SIG-M5 treated with dmso at 0.1 percent for 504 hours (cell line): Measurements from ENCODE around the gene PCMT1.
A peak's percentile ranks its signal among the peaks of the same experiment; 100 is the strongest.
"Not testable (repeated sequence)": the region's sequence is repeated elsewhere in the genome, so short reads cannot be mapped to it uniquely, and the experiment has no call there.

Experiments
- DNase-seq: peaks from one replicate; lab custom pipeline; 2025; ENCODE audit not compliant: unreplicated experiment; lab: John Stamatoyannopoulos, UW

The PCMT1 gene

DNA sequence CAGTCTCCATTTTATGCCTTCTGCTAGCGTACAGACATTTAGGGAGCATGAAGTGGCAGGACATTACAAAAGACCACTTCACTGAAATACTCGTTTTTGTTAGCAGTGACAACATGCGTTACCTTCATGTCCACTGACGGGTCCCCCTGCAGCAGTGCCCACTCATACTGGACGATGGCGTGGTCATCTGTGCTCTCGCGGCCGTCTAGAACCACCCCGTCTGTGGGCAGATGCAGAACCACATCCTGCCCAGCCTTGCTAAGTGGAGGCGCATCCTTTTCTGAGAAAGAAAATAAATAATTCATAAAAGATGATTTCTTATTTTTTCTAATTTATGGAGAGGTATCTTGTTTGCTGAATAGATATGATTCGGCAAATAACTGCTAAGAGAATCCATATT, 103.3 kb downstream of the PCMT1 start:
- DNase-seq, result no peak

DNA sequence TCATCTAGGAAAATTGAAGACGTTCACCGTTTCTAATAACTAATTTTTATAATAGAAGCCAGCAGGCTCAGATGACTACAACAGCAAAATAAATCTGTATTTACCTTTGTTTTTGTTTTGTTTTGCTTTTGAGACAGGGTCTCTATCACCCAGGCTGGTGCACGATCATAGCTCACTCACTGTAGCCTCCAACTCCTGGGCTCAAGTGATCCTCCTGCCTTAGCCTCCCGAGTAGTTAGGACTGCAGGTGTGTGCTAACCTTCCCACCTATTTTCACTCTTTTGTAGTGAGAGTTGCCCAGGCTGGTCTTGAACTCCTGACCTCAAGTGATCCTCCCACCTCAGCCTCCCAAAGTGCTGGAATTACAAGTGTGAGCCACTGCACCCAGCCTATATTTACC, 104.5 kb downstream of the PCMT1 start:
- not testable (repeated sequence) for DNase-seq

DNA sequence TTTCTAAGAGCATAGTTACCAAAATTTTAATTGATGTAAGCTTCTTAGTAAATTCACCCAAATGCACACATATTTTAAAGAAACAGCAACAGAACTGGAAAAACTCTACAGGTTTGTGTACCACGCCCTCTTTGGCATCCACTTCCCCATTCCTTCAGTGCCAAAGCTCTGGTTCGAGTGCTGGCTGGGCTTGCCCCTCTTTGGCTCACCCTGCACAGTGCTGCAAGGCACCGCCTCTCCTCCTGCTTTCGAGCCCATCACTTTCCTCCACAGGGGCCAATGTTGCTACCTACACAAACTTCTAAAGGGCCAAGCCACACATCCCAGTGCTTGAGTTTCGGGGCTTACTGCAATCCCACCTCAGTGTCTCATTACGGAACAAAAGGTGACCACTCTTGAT, 105.0 kb downstream of the PCMT1 start:
- DNase-seq, result peak; percentile 25

DNA sequence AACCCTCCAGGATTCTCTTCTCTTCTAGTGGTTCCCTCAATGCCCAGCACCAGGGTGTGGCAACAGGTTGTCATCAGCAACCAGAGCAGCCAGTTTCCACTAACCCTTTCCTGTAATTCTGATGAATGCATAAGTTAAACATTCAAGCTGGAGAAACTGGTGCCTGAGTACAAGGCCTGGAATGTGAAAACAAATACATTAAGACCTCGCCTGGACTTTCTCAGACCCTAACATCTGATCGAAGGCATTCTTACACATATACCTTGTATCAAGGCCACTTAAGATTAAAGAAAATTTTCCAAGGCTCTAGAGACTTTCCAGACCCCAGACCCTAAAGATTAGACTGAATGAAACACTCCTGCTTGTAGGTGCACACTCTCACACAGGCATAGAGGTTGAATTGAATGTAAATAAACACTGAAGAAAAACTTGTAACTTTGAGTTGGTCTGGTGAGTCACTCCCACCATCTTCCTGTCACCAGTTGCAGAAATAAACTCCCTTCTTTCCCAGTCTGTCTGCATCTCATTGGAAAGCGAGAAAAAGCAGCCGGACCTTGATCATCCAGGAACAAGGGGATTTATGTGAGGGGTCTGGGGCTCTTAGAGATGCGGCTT, 105.6 kb downstream of the PCMT1 start:
- peak; percentile 32 for DNase-seq

DNA sequence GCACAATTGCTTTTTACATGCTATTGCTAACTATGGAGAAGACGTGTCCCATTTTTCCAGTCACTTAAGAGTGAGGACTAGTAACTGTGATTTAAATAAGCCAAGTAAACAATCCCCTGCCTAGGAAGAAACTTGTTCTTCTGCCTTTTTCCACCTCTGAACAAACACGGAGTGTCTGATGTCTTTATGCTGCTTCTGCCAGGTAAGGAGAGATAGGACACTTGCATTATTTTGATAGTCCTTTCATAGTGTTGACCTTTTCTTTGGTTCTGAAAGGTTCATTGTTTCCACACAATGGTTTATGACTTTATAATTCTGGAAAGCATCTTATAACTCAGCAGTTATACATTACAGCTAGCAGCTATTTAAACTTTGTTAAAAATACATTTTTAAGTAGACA, 106.2 kb downstream of the PCMT1 start:
- no peak for DNase-seq

DNA sequence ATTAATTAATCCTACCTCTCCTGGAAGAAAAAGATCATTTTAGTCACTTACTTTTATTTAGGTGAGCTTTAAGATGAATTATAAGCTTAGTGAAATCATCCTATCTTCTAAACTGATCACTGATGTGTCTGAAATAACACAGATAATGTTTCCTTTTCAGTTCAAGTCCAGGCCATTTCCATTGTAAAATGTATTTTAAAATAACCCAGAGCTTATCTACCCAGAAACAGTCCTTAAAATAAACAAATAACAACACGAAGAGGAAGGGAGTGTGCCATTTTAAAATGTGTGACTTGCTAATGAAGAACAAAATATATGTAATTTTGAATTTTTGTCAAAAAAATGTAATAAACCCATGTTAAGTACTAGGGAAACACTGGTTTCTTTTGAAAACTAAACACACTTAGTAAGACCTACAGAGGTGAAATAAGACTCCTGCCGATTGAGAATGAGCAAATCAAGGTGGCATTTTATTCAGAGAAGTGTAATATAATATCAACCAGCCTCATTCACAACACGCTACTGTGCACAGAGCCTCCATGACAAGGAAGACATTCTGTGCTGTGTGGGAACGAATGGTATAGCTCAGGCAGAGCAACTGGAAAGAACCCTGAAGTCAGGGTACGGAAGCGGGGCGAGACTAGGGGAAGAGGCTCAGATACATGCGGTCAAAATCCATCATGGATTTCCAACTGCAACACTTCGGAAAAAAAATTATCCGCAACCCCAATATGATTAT, 106.9 kb downstream of the PCMT1 start:
- no peak for DNase-seq

DNA sequence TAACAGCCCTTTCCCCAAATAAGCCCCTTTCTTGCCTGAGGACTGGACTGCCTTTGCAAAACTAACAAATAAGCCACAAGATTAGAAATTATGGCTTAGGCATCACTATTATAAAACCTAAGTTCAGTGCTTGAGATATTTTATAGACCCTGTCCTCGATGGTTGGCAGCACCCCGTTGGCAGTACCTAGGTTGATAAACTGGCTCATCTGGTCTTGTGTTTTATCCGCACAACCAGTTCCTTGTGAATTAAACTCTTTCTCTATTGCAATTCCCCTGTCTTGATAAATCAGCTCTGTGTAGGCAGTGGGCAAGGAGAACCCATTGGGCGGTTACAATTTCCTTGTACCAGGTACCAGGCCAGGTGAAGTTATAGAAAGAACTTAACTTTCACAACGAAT, 108.0 kb downstream of the PCMT1 start:
- DNase-seq, result no peak

DNA sequence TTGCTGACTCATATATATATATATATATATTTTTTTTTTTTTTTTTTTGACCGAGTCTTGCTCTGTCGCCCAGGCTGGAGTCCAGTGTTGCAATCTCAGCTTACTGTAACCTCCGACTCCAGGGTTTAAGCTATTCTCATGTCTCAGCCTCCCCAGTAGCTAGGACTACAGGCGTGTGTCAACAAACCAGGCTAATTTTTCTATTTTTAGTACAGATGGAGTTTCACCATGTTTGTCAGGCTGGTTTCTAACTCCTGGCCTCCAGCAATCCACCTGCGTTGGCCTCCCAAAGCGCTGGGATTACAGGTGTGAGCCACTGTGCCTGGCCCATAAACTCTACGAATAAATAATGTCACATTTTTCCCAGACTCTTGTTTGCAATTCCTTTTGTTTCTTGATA, 109.8 kb downstream of the PCMT1 start:
- peak; percentile 17 for DNase-seq

DNA sequence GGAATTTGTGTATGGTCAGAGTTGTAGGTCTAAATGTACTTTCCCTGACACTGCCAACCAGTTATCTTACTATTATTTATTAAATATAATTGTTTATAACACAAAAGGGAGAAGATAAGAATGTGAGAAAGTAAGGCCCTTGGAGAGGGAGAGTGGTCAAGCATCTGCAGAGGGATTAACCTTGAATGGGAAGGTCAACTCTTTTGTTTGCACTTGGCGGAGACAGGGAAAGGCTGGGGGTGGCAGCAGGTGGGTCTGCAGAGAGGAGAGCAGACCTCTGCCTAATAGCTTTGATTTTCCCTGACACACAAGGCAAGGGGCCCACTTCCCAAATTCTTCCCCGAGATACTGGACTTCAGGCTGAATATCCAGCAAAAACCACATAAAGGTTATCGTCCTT, 110.4 kb downstream of the PCMT1 start:
- no peak for DNase-seq

DNA sequence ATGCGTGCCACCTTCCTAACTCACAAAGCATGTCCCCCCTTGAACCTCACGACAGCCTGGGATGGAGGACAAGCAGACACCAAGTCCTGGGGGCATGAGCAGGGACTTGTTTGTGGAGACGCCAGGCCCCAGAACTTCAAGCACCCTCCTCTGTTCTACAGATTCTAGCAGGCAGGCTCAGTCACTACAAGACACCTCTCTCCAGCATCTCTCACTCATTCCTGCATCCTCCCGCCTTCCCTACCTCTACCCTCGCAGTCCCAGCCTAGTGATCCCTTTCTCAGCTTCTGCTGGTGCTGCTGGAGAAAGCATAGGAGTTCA, 110.9 kb downstream of the PCMT1 start:
- no peak for DNase-seq
